Measurements from ENCODE around the gene HLA-DOB.

DNA sequence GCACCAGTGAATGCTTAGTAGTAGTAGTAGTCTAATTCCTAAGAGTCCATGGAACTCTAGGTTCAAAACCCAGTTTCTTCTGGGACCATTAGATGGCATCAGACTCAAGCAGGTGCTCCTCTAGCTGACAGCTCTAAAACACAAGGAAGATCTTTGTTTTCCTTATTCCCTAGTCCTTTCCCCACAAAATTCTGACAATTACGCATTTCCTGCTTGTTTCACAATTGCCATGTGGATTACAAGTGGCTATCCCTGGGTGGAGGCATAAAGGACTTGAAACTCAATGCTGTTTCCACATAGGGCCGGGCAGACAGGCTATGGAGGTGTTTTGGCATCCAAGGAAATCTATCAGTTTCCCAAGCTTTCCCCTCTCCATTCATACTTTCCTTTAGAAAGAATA lies 9.2 kb upstream of the HLA-DOB start:
- TF ChIP-seq EZH2phosphoT487 (IDR thresholded peaks at IDR 0.05; ENCODE audit: insufficient read depth, low read depth) (no peak), EZH2 (IDR thresholded peaks at IDR 0.05; ENCODE audit: insufficient read depth, poor library complexity, severe bottlenecking) (no peak)
